Stimulated activated CD4-positive, alpha-beta T cell treated with anti-CD3 and anti-CD28 coated beads, Interleukin-2, amount 100 ng/mL, for 24 hours (primary cell): Measurements from ENCODE around the gene DOK1.

Source experiments
- DNase-seq, 2 donors: peaks; one replicate each; pipeline ENCODE4 v3.0.0-alpha.2; 2020

DOK1 gene

DNA sequence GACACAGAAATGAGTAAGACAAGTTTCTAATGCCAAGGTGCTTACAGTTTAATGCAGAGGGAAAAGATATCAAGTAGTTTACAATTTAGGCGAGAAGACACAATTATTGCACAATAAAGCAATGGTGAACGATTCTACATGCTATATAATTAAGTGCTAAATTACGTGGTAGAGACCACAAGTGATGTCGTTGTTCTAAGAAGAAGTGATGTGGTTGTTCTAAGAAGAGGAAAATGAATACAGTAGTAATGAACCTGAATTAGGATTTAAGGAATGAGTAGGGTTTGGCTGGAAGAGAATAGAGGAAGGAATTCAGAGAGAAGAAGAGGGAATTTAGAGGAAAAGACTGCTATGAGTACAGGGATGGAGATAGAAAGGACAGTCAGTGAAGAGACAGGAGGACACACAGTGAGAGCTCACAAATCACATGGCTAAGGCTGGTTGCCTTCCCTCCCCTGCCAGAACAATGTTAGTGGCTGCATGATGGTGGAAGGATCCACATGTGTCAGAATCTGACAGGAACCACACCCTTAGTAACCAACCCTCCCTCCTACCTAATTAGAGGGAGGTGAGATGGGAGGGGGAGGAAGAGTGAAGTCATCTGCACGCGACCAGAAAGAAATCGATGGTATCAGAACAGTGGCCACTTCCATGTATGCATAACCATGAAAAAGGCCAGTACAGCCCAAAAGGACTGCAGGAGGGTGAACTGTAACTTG lies 48.9 kb downstream of the DOK1 start:
- DNase-seq: no peak

DNA sequence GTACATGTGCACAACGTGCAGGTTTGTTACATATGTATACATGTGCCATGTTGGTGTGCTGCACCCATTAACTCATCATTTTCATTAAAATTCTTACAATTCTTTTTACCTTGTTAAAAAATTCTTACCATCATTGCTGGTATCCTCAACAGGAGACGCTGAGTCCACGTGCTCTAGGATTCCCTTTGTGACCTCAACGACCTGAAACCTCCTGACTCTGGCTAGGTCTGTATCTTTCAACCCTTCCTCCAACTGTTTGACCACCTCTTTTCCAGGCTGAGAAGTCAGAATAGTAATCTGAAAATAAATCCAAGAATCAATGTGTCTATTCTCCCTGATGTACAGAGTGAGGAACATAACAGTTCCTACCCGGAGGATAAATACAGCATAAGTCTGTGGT lies 52.4 kb downstream of the DOK1 start:
- DNase-seq: no peak
